UCSD-AML1 (cell line): ENCODE results near the gene HIBCH.
"Not testable (repeated sequence)": the region's sequence is repeated elsewhere in the genome, so short reads cannot be mapped to it uniquely, and the experiment has no call there.

Experiments used
- DNase-seq: peaks from one replicate; lab custom pipeline; 2025; ENCODE audit not compliant: unreplicated experiment; lab: John Stamatoyannopoulos, UW

Gene HIBCH

GRCh38 chr2:190162851-190163250 is 156.8 kb downstream of the HIBCH start:
- no peak for DNase-seq

GRCh38 chr2:190159453-190159852 is 160.2 kb downstream of the HIBCH start:
- DNase-seq, result no peak

DNA sequence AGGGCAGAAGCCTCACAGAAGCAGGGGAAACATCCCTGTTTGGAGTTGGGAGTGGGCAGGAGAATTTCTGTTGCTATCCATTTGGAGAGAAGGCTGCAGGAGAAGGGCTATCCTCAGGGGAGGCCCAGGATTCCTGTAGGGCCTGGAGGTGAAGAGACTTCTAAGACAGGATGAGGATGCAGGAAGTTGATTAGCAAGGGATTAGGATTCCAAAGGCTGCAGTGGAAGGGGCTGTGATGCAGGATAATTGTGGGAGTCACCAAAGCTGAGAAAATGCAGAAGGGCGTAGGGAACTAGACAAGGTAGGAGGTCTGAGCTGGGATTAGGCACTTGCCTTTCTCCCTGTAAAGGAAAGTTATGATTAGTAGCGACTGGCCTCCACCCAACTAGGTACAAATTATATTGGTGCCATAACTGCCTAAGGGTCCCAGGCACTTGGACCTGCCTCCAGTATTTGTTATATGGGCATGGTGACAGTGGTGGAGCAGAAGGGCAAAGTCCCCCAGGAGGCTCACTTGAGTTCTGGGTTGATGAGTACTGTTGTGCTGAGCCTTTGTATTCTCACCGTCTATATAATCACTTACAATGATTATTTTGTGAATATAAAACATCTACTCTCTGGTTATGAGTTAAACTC is 160.7 kb downstream of the HIBCH start:
- DNase-seq, result no peak

DNA sequence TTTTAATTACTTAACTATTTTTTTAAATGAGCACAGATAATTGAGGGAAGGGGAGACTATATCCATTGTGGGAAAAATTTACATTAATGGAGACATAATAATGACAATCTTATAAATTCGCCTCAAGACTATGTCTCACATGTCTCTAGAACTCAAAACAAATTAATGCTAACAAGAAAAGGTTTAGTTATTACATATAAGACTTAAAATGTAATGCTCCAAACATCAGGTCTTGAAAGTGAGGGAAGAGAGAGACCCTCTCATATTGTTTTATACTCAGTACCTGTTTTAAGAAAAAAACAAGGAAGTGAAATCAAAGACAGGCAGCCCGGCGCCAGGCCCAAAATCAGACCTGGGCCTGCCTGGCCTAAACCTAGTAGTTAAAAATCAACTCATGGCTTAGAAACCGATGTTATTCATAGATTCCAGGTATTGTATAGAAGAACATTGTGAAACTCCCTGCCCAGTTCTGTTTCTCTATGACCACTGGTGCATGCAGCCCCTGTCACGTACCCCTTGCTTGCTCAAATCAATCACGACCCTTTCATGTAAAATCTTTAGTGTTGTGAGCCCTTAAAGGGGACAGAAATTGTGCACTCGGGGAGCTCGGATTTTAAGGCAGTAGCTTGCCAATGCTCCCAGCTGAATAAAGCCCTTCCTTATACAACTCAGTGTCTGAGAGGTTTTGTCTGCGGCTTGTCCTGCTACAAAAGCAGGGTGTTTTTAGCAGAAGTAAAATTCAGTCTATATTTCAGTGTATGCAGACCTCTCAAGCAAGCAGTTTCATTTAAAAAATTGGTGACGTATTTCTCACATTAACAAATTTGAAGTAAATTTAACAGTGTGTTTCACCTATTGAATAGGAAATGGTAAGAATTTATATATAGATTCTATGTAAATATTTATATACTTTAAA is 161.8 kb downstream of the HIBCH start:
- not testable (repeated sequence) for DNase-seq

- DNase-seq, result no peak
Observed at GRCh38 chr2:190156530-190157212, 163.0 kb downstream of the HIBCH start.
